K562 (cell line): ENCODE measurements around the gene KRT81. TPM values are rescaled to one million over a fixed set of nuclear protein-coding genes. Genes with fewer than 3 reads are reported as not detected.

Source experiments
- ATAC-seq: fragments of 200-7000 bp; cut with Tn5 transposase; 3 replicates; pipeline ENCODE4 v1.9.1; 2020; ENCODE audit warnings: moderate library complexity
- BruUV-seq: library from RNA; stranded (reverse); fragments of 400-500 nt; replicated peaks from 2 replicates; lab custom pipeline; 2021; lab: Mats Ljungman, UMichigan
- CTCF ChIA-PET: fragments of 300-600 bp; formaldehyde crosslinking; extraction: SDS; loops from one replicate; lab custom pipeline; 2021; ENCODE audit warnings: low intra/inter-chr PET ratio; lab: Yijun Ruan, JAX
- POLR2A ChIA-PET: fragments of 300-600, 350-650 bp; sonication (Branson Sonifier 250); formaldehyde crosslinking; extraction: SDS; loops from one replicate; lab custom pipeline; 2021; ENCODE audit warnings: antibody characterized with exemption, inconsistent platforms; lab: Yijun Ruan, JAX
- DNase-seq, 4 experiments: peaks; one replicate each; pipeline versions ENCODE4 v3.0.0 to v3.0.0-alpha.2; 2011 to 2018; ENCODE audit warnings: low spot score in 3 of 4, mixed read lengths in 3 of 4; ENCODE audit errors: extremely low read depth in 1 of 4
- FAIRE-seq: peaks from 2 replicates; lab custom pipeline; 2011; peaks lifted over from hg19 to GRCh38; lab: Jason Lieb, UNC
- H2AFZ ChIP-seq: 2 replicates; pipeline ENCODE4 v1.6.0; 2011; ENCODE audit warnings: low read depth, low read length, control low read depth, inconsistent platforms
- H3K27ac ChIP-seq: fragments of 200-600 bp; 3 replicates; pipeline ENCODE4 v1.8.0; 2011; ENCODE audit warnings: low read depth, mild to moderate bottlenecking, control low read depth, inconsistent platforms, low read length, moderate library complexity, mixed read lengths; ENCODE audit errors: extremely low read depth
- H3K27me3 ChIP-seq, 2 experiments: fragments of 300-600 bp in 1 of 2; 2 replicates in 1 of 2; 3 replicates in 1 of 2; pipeline versions ENCODE4 v1.6.0 to v1.8.0; 2011; ENCODE audit warnings: inconsistent platforms in 2 of 2, low read length in 2 of 2, mild to moderate bottlenecking in 1 of 2, mixed read lengths in 1 of 2, moderate library complexity in 1 of 2; ENCODE audit not compliant: control insufficient read depth in 2 of 2, insufficient read depth in 2 of 2
- H3K36me3 ChIP-seq: fragments of 300-600 bp; 3 replicates; pipeline ENCODE4 v1.8.0; 2011; ENCODE audit warnings: mild to moderate bottlenecking, low read length, inconsistent platforms; ENCODE audit not compliant: control insufficient read depth, insufficient read depth
- H3K4me1 ChIP-seq, 2 experiments: fragments of 200-600 bp in 1 of 2; replicated peaks in 1 of 2; 2 replicates in 1 of 2; 3 replicates in 1 of 2; pipeline versions ENCODE4 v1.5.1 to v1.8.0; 2011; ENCODE audit warnings: inconsistent platforms in 2 of 2, low read length in 2 of 2, mild to moderate bottlenecking in 1 of 2, mixed read lengths in 1 of 2, moderate library complexity in 1 of 2; ENCODE audit not compliant: control insufficient read depth in 2 of 2, insufficient read depth in 2 of 2
- H3K4me2 ChIP-seq: 2 replicates; pipeline ENCODE4 v1.6.1; 2011; ENCODE audit warnings: low read length, control low read depth, inconsistent platforms, mixed read lengths; ENCODE audit not compliant: insufficient read depth
- H3K4me3 ChIP-seq: fragments of 200-600 bp; sonication (generic), shearing (Covaris generic); 2 replicates; pipeline ENCODE4 v1.5.1; 2016; ENCODE audit warnings: control low read depth, inconsistent platforms
- H3K79me2 ChIP-seq: fragments of 200-600 bp; 3 replicates; pipeline ENCODE4 v1.8.0; 2011; ENCODE audit warnings: low read length, inconsistent platforms; ENCODE audit not compliant: control insufficient read depth, insufficient read depth
- H3K9ac ChIP-seq, 2 experiments: 2 replicates each; pipeline versions ENCODE4 v1.6.0 to v1.6.1; 2011; ENCODE audit warnings: low read depth in 2 of 2, low read length in 2 of 2, control low read depth in 1 of 2, inconsistent platforms in 1 of 2, mild to moderate bottlenecking in 1 of 2, mixed read lengths in 1 of 2; ENCODE audit not compliant: insufficient read depth in 1 of 2
- H3K9me1 ChIP-seq: one replicate; pipeline ENCODE4 v1.6.0; 2011; ENCODE audit warnings: inconsistent platforms, mild to moderate bottlenecking, low read length, moderate library complexity; ENCODE audit not compliant: control insufficient read depth, insufficient read depth
- H3K9me3 ChIP-seq: replicated peaks from 2 replicates; pipeline ENCODE4 v1.5.1; 2011; ENCODE audit warnings: low read depth, low read length, inconsistent platforms; ENCODE audit not compliant: control insufficient read depth, insufficient read depth
- H4K20me1 ChIP-seq: replicated peaks from 2 replicates; pipeline ENCODE4 v1.6.1; 2011; ENCODE audit warnings: low read length, inconsistent platforms, mixed read lengths; ENCODE audit not compliant: control insufficient read depth, insufficient read depth
- NFIX ChIP-seq: fragments of 250-450 bp; sonication (Bioruptor Pico); IDR thresholded peaks from 2 replicates; pipeline ENCODE4 v1.4.0; 2020; ENCODE audit warnings: low read depth, mild to moderate bottlenecking, moderate library complexity
- NR3C1 ChIP-seq: sonication (generic); formaldehyde crosslinking; IDR thresholded peaks from 2 replicates; pipeline ENCODE4 v1.8.1; 2022; ENCODE audit warnings: missing genetic modification reagents
- RBFOX2 ChIP-seq: fragments of 200-400 bp; formaldehyde crosslinking; IDR thresholded peaks from 2 replicates; pipeline ENCODE4 v1.6.1; 2017; ENCODE audit warnings: low read depth, mild to moderate bottlenecking, low read length, moderate library complexity
- REST ChIP-seq, 2 experiments: fragments of 450-650 bp; formaldehyde crosslinking in 1 of 2; IDR thresholded peaks; 2 replicates each; pipeline versions ENCODE4 v1.4.0 to v1.6.1; 2014 to 2020; ENCODE audit warnings: mild to moderate bottlenecking in 2 of 2, borderline replicate concordance in 1 of 2, low read depth in 1 of 2
- SMARCA5 ChIP-seq: fragments of 450-650 bp; IDR thresholded peaks from 2 replicates; pipeline ENCODE4 v1.6.1; 2016
- TAF9B ChIP-seq: fragments of 450-650 bp; IDR thresholded peaks from 2 replicates; pipeline ENCODE4 v1.6.1; 2018; ENCODE audit warnings: mild to moderate bottlenecking; ENCODE audit not compliant: partially characterized antibody
- U2AF2 ChIP-seq: fragments of 200-400 bp; formaldehyde crosslinking; optimal IDR thresholded peaks from 2 replicates; pipeline ENCODE3; 2017; ENCODE audit warnings: low read depth, mild to moderate bottlenecking, low read length
- ZFP30 ChIP-seq: fragments of 250-450 bp; sonication (Bioruptor Pico); IDR thresholded peaks from 2 replicates; pipeline ENCODE4 v1.8.0; 2022; ENCODE audit warnings: moderate library complexity, mild to moderate bottlenecking, inconsistent platforms, borderline replicate concordance
- ZNF224 ChIP-seq: sonication (generic); formaldehyde crosslinking; IDR thresholded peaks from 2 replicates; pipeline ENCODE4 v1.8.0; 2022; ENCODE audit warnings: mild to moderate bottlenecking, missing genetic modification reagents
- ZNF280A ChIP-seq: fragments of 450-650 bp; IDR thresholded peaks from 2 replicates; pipeline ENCODE4 v1.6.1; 2018; ENCODE audit warnings: mild to moderate bottlenecking, low read depth; ENCODE audit not compliant: partially characterized antibody
- ZNF77 ChIP-seq: fragments of 250-450 bp; sonication (Bioruptor Pico); IDR thresholded peaks from 2 replicates; pipeline ENCODE4 v1.5.0; 2020
- WGBS: fragments of 100-300 bp; shearing (Covaris generic); methylation state at CpG from one replicate; pipeline ENCODE4 v1.1.6; 2016; ENCODE audit warnings: low coverage, mixed read lengths; ENCODE audit not compliant: insufficient coverage; ENCODE audit errors: missing lambda C conversion rate; 5-methylcytosine and 5-hydroxymethylcytosine counted together
- in situ Hi-C: fragments of 300-500 bp; cut with MboI; formaldehyde crosslinking; loops from 4 replicates; pipeline ENCODE4 v1.15.0; 2018; ENCODE audit warnings: inconsistent platforms, mixed read lengths
- intact Hi-C: fragments of 100-400 bp; cut with micrococcal nuclease; formaldehyde crosslinking; loops from 2 replicates; pipeline ENCODE4 v1.14.2; 2022
- polyA plus RNA-seq, 8 experiments: library from polyadenylated mRNA; depleted of rRNA in 4 of 8; stranded (reverse) in 5 of 8; unstranded in 3 of 8; fragments of >200 nt; fragmentation: Nextera tagmentation in 2 of 8; fragmentation: Illumina TruSeq in 1 of 8; extraction: Ambion mirVana in 2 of 8; extraction: Trizol in 1 of 8; gene quantifications; 2 replicates each; pipeline versions ENCODE4 v1.2.1 to v1.2.3, GENCODE V29; 2011 to 2014; ENCODE audit warnings: inconsistent platforms in 1 of 8, missing spikeins in 1 of 8
- total RNA-seq, 7 experiments: library from RNA; depleted of rRNA in 6 of 7; stranded (reverse); fragments of >200 nt in 6 of 7; fragmentation: Illumina TruSeq in 2 of 7; extraction: Trizol in 2 of 7; gene quantifications; 2 replicates each; pipeline versions ENCODE4 v1.2.1 to v1.2.3, GENCODE V29; 2011 to 2021; ENCODE audit warnings: low replicate concordance in 1 of 7
- TF ChIP-seq, protein P1 (sequence below): fragments of 250-450 bp; sonication (Bioruptor Pico); IDR thresholded peaks from 2 replicates; pipeline ENCODE4 v1.8.0; 2021; ENCODE audit warnings: mild to moderate bottlenecking, moderate library complexity

KRT81 gene
- total and polyA plus RNA-seq, 9 of the 15 experiments (the other 6 are each of a cell fraction or from before 2014, with no cell fraction given): 0.27 TPM; not detected in 8

- H3K9me1 ChIP-seq: no peaks in the 10 kb centered on the region
- FAIRE-seq (no peak), DNase-seq (no peak), ATAC-seq (no peak)
- H4K20me1 ChIP-seq: peaks cover 4% of the 10 kb centered on the region; the same call in 1 of the 2 replicates
- CTCF ChIA-PET: no interaction called here
- BruUV-seq: no TSS peak
- no peak overlapping the region for H3K9ac ChIP-seq
- POLR2A ChIA-PET: no interaction called here
- H3K4me3 ChIP-seq: no peak overlapping the region
- no peaks in the 10 kb centered on the region for H3K9me3 ChIP-seq
- H3K4me2 ChIP-seq: no peak overlapping the region
- in situ Hi-C loops: no loop called here
- H2AFZ ChIP-seq: no peak overlapping the region
- 2% methylated on average over 3 of the region's 3 CpGs for WGBS
- H3K79me2 ChIP-seq: no peaks in the 10 kb centered on the region
- no peaks in the 10 kb centered on the region for H3K36me3 ChIP-seq
- intact Hi-C loops: no loop called here
- H3K27ac ChIP-seq: no peak overlapping the region
- H3K4me1 ChIP-seq: no peaks in the 10 kb centered on the region
- H3K27me3 ChIP-seq: peaks cover 14 to 56% of the 10 kb centered on the region in 2 experiments; a peak in 4 of 5 replicates
- TF ChIP-seq, protein P1, sequence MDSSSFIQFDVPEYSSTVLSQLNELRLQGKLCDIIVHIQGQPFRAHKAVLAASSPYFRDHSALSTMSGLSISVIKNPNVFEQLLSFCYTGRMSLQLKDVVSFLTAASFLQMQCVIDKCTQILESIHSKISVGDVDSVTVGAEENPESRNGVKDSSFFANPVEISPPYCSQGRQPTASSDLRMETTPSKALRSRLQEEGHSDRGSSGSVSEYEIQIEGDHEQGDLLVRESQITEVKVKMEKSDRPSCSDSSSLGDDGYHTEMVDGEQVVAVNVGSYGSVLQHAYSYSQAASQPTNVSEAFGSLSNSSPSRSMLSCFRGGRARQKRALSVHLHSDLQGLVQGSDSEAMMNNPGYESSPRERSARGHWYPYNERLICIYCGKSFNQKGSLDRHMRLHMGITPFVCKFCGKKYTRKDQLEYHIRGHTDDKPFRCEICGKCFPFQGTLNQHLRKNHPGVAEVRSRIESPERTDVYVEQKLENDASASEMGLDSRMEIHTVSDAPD: no peak
- no peak for TF ChIP-seq ZFP30 (CRISPR knock-in tag)
- TF ChIP-seq SMARCA5: no peak
- TF ChIP-seq ZNF77 (CRISPR knock-in tag): no peak
- no peak for TF ChIP-seq NR3C1 (CRISPR knock-in tag)
- TF ChIP-seq U2AF2: no peak
- TF ChIP-seq REST (IDR thresholded peaks at IDR 0.05; ENCODE audit: borderline replicate concordance): no peak
- TF ChIP-seq REST (CRISPR knock-in tag; IDR thresholded peaks at IDR 0.05; ENCODE audit: low read depth): no peak
- TF ChIP-seq NFIX (CRISPR knock-in tag): no peak
- no peak for TF ChIP-seq ZNF224
- TF ChIP-seq ZNF280A: no peak
- no peak for TF ChIP-seq RBFOX2
- TF ChIP-seq TAF9B: no peak
Measured at GRCh38 chr12:52324153-52324444, 32.8 kb upstream of the KRT81 start.
